Uterus (tissue), 2 donors: Measurements from ENCODE around the gene FADS1.
A peak's percentile ranks its signal among the peaks of the same experiment; 100 is the strongest.

Experiments
- CTCF ChIP-seq, 4 experiments: fragments of 200-600 bp in 2 of 4; fragments of 450-650 bp in 2 of 4; sonication (generic) in 2 of 4; IDR thresholded peaks; one replicate each; pipeline ENCODE4 v1.5.1; 2016 to 2019; ENCODE audit warnings: antibody characterized with exemption in 4 of 4, mild to moderate bottlenecking in 2 of 4, moderate library complexity in 1 of 4
- POLR2A ChIP-seq, 2 donors: fragments of 450-650 bp; IDR thresholded peaks; one replicate each; pipeline ENCODE4 v1.6.1; 2016; ENCODE audit warnings: antibody characterized with exemption in 2 of 2, mild to moderate bottlenecking in 1 of 2, moderate library complexity in 1 of 2

GRCh38 chr11:61792310-61793082 lies 24.3 kb downstream of the FADS1 start, which contains the start of the genes FEN1 and TMEM258:
- TF ChIP-seq CTCF (IDR thresholded peaks at IDR 0.05) (peak in 1 of 4 experiments; percentile 47), POLR2A (IDR thresholded peaks at IDR 0.05) (peak in 1 of 2 donors; percentile 72)
